HG03139 (cell line): ENCODE results near the gene KIF20B.
A peak's percentile ranks its signal among the peaks of the same experiment; 100 is the strongest.

ENCODE experiments used
- ATAC-seq: cut with Tn5 transposase; IDR thresholded peaks from one replicate; pipeline ENCODE4 v1.9.1; 2021; ENCODE audit not compliant: unreplicated experiment

KIF20B gene

GRCh38 chr10:89683883-89684282, 17.5 kb upstream of the KIF20B start:
- no peak for ATAC-seq

GRCh38 chr10:89684604-89685003, 16.8 kb upstream of the KIF20B start:
- ATAC-seq = no peak

GRCh38 chr10:89685936-89686335, 15.5 kb upstream of the KIF20B start:
- ATAC-seq = no peak

GRCh38 chr10:89690027-89690426, 11.4 kb upstream of the KIF20B start:
- no peak for ATAC-seq

GRCh38 chr10:89692416-89692815, 9.0 kb upstream of the KIF20B start:
- ATAC-seq = no peak

GRCh38 chr10:89693176-89693575, 8.2 kb upstream of the KIF20B start:
- no peak for ATAC-seq

GRCh38 chr10:89695307-89695706, 6.1 kb upstream of the KIF20B start:
- no peak for ATAC-seq

GRCh38 chr10:89697946-89698345, 3.4 kb upstream of the KIF20B start:
- ATAC-seq = no peak

- no peak for ATAC-seq
These were observed 1.8 kb upstream of the KIF20B start for GRCh38 chr10:89699581-89700064.

GRCh38 chr10:89700923-89701241, 508 bp upstream of the KIF20B start:
- ATAC-seq = no peak

- no peak for ATAC-seq
These were observed 711 bp downstream of the KIF20B start for GRCh38 chr10:89702121-89702480.

GRCh38 chr10:89705466-89705865, 4.1 kb downstream of the KIF20B start:
- ATAC-seq = no peak

GRCh38 chr10:89706011-89706410, 4.6 kb downstream of the KIF20B start:
- ATAC-seq = no peak

- no peak for ATAC-seq
These were observed 6.0 kb downstream of the KIF20B start for GRCh38 chr10:89707372-89707771.

- no peak for ATAC-seq
These were observed 9.4 kb downstream of the KIF20B start for GRCh38 chr10:89710753-89711152.

- ATAC-seq = no peak
These were observed 33.2 kb downstream of the KIF20B start for GRCh38 chr10:89734616-89735015.

- peak; percentile 95 for ATAC-seq
These were observed 37.3 kb downstream of the KIF20B start for GRCh38 chr10:89738551-89739209.

GRCh38 chr10:89741126-89741762, 39.9 kb downstream of the KIF20B start:
- no peak for ATAC-seq

- ATAC-seq = no peak
These were observed 42.6 kb downstream of the KIF20B start for GRCh38 chr10:89744026-89744425.

- no peak for ATAC-seq
These were observed 44.5 kb downstream of the KIF20B start for GRCh38 chr10:89745903-89746302.

- ATAC-seq = no peak
These were observed 49.1 kb downstream of the KIF20B start for GRCh38 chr10:89750441-89750840.

GRCh38 chr10:89755374-89755773, 54.0 kb downstream of the KIF20B start:
- no peak for ATAC-seq

GRCh38 chr10:89759531-89759930, 58.1 kb downstream of the KIF20B start:
- no peak for ATAC-seq
